AG09309 (cell line): ENCODE data around the gene INTS6.

Experiments used
- DNase-seq: peaks from one replicate; pipeline ENCODE4 v3.0.0-alpha.2; 2010; ENCODE audit warnings: low read depth
- H3K4me3 ChIP-seq: 2 replicates; pipeline ENCODE4 v1.5.1; 2011; ENCODE audit warnings: mild to moderate bottlenecking, low read depth, low read length, moderate library complexity; ENCODE audit not compliant: control insufficient read depth
- TF ChIP-seq, protein P1 (sequence below): IDR thresholded peaks from 2 replicates; pipeline ENCODE4 v1.5.1; 2011; ENCODE audit warnings: mild to moderate bottlenecking, low read depth, low read length, inconsistent platforms; ENCODE audit not compliant: insufficient read depth, control insufficient read depth; ENCODE audit errors: missing control alignments

INTS6 gene

DNA sequence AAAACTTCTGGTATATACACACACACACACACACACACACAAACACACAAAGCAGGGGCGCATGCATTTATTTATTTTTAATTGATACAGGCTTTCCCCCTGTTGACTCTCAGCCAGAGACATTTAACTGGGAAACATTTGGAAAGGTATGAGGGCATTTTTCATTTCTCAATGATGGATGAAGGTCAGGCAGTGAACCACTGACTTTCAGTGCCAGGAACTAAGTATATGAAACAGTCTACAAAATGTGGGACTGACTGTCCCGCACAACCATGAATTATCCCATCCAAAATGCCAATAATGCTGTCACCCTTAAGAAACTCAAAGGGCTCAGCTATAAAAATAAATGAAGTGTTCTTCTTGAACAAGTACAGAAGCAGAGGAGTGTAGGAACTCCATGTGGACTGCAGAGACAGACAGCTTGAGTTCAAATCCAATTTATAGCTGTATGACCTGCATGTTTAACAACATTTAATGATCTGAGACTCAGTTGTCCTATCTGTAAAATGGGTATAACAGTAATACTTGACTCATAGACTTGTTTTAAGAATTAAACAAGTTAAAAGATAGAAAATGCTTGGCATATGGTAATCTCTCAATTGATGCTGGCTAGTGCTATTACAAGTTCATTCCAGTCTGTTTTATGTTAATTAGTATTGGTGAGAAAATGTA is 25.0 kb upstream of the INTS6 start:
- DNase-seq = no peak
- no peak overlapping the region for H3K4me3 ChIP-seq
- TF ChIP-seq, protein P1, sequence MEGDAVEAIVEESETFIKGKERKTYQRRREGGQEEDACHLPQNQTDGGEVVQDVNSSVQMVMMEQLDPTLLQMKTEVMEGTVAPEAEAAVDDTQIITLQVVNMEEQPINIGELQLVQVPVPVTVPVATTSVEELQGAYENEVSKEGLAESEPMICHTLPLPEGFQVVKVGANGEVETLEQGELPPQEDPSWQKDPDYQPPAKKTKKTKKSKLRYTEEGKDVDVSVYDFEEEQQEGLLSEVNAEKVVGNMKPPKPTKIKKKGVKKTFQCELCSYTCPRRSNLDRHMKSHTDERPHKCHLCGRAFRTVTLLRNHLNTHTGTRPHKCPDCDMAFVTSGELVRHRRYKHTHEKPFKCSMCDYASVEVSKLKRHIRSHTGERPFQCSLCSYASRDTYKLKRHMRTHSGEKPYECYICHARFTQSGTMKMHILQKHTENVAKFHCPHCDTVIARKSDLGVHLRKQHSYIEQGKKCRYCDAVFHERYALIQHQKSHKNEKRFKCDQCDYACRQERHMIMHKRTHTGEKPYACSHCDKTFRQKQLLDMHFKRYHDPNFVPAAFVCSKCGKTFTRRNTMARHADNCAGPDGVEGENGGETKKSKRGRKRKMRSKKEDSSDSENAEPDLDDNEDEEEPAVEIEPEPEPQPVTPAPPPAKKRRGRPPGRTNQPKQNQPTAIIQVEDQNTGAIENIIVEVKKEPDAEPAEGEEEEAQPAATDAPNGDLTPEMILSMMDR = no peak

DNA sequence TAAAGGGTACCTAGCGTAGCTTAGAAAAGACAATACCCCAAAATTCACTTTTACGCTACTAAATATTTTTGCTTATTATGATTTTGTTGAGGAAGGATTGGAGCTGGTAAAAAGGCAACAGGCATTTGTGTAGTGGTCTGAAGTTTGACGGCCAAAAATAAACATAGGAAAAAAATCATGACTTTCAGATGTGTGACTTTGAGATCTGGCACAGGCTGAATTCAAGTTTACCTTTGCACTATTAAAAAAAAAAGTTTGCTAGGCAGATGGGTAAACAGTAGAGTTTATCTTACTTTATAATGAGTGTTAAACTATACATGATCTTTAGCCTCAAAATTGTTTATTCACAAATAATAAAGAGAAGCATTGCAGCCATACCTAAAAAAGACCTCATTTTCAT is 24.3 kb upstream of the INTS6 start:
- TF ChIP-seq, protein P1 = no peak
- no peak for DNase-seq
- H3K4me3 ChIP-seq = no peak overlapping the region

DNA sequence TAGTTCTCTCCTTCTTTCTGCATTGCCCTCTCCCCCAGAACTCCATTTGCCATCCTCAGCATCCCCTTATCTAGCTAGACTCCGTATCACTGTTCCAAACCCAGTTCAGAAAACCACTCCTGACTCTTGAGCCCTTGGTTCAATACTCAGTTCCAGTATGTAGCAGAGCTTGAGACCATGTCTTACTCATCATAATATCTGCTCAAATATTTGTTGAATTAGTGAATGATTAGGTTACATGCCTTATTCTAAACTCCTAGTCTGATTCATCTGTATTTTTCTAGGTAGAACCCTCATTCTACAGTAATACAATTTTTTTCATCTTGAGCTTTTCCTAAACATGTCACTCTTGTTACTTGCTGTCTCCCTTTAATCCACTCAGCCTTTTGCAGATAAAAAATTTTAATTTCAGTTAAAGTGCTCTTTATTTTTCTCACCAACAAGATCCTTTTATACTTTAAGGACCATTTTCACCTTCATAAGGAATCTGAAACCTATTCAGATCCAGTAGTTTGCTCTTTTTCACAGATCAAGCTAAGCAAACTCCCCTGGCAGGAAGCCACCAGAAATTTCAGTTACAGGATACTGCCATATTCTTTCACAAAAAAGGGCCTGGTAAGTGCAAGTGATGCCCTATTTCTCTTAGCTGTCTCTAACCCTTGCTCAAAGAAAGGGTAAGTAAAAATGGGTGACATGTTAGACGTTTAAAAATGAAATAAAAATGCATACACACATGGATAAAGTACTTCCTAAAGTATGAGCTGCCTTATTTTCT is 23.1 kb upstream of the INTS6 start:
- TF ChIP-seq, protein P1 = no peak
- DNase-seq = no peak

DNA sequence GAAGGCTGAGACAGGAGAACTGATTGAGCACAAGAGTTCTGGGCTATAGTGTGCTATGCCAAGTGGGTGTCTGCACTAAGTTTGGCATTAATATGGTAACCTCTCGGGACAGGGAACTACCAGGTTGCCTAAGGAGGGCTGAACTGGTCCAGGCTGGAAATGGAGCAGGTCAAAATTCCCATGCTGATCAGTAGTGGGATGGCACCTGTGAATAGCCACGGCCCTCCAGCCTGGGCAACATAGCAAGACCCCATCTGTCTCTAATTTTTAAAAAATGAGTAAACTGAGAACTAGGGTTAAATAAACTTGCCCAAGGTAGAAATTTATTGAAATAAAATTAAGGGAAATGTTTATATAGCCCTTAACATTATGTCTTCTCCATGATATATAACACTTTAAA is 17.0 kb upstream of the INTS6 start:
- no peak for DNase-seq
- no peak overlapping the region for H3K4me3 ChIP-seq
- TF ChIP-seq, protein P1 = no peak

More for the DNA sequence above, 23.1 kb upstream of the INTS6 start:
- H3K4me3 ChIP-seq = no peak overlapping the region

DNA sequence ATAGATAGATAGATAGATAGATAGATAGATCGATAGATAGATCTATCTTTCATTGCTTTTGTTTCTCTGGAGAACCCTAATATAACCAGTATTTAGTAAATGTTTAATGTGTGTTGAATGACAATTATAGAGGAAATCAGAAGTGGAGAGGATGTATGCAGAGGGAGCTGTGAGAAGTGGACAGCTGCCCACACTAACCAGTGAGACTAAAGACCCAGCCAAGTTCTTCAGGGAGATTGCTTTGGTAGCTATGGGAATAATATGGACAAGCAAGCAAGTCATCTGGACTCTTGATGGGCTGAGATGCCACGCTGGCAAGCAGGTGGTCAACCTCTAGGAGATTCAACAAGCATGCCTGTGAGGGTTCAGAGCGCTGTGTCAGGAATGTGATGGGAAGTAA is 14.9 kb upstream of the INTS6 start:
- DNase-seq = no peak
- TF ChIP-seq, protein P1 = no peak
- no peak overlapping the region for H3K4me3 ChIP-seq

DNA sequence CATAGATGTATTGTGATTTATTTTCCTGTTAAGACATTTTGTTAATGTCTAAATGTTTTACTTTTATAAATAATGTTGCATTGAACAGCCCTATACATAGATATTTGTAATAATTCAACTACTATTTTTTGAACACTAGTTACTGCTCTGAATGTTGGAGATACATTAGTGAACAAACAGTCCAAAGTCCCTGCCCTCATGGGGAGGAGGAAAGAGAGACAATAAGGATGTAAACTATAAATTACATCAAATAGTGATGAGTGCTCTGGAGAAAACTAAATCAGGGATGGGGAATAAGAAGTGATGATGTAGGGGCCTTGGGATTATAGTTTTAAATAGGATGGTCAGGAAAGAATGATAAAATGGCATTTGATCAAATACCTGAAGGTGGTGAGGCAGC is 12.3 kb upstream of the INTS6 start:
- H3K4me3 ChIP-seq = no peak overlapping the region
- TF ChIP-seq, protein P1 = no peak
- no peak for DNase-seq
